ENCODE results near the gene PAPOLA.
"Not testable (repeated sequence)": the region's sequence is repeated elsewhere in the genome, so short reads cannot be mapped to it uniquely, and the experiment has no call there.

Gene PAPOLA

GRCh38 chr14:96503306-96503679 is 1.1 kb downstream of the PAPOLA start:
- no peak for DNase-seq

- DNase-seq, result not testable (repeated sequence)
Measured at GRCh38 chr14:96504353-96504752, 2.2 kb downstream of the PAPOLA start.

DNA sequence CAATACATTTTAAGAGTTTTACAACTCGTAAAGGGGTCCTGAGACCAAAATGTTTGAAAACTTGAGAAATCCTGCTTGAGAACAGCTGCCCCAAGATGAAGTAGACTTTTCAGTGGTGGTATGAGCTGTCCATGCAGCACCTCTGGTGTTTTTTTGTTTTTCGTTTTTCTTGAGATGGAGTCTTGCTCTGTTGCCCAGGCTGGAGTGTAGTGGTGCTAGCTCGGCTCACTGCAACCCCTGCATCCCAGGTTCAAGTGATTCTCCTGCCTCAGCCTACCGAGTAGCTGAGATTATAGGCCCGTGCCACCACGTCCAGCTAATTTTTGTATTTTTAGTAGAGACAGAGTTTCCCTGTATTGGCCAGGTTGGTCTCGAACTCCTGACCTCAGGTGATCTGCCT is 5.5 kb downstream of the PAPOLA start:
- no peak for DNase-seq

- no peak for DNase-seq
Measured at GRCh38 chr14:96508900-96509299, 6.7 kb downstream of the PAPOLA start.

DNA sequence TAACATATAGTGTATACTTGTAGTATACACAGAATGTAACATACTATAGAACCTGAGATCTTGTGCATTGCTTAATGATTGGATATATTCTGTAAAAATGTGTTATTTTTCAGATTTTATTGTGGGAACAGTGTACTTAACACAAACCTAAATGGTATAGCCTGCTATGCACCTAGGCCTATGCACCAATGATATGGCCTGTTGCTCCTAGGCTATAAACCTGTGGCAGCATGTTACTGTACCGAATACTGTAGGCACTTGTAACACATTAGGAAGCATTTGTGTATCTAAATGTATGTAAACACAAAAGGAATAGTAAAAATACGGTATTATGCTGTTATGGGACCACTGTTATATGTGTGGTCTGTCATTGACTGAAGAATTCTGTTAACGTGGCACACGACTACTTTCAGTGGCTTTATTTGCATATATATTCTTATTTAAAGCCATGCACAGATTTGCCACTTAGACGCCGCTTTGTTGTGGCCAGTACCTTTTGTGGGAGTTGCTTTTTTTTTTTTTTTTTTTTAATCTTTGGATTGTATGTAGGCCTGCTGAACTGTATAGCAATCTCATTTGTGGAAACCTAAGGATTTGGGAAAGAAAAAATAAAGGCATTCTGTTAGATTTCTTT is 7.4 kb downstream of the PAPOLA start:
- DNase-seq, result no peak

DNA sequence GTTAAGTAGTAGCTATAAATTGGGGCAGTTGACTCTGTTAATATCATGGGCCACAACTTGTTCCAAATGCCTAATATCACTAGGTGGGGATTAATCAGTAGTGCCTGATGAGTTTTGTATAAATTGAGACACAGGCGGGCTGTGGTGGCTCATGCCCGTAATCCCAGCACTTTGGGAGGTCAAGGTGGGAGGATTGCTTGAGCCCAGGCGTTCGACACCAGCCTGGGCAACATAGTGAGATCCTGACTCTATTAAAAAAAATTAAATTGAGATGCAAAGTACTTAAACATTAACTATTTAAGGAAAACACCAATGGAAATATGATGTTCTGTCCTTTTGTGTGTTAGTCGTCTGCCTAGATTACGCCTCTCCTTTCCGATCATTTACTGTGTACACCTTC is 9.0 kb downstream of the PAPOLA start:
- DNase-seq, result no peak

DNA sequence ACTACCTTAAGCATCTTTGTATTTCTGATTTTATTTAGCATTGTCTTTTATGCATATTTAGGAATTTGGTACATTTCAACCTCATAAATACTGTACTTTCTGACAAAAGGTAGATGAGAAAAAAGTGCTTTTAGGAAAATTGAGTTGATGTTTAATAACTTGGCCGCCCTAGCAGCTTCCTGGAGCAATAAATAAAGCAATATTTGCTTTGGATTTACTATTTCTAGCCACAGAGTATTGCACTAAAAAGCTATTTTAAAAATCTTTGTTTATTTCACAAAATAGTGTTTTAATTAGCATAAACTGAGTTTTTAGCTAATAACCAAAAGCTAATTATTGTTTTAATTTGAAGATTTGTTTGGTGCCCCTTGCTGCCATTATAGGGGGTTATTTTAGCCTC is 9.5 kb downstream of the PAPOLA start:
- no peak for DNase-seq

DNA sequence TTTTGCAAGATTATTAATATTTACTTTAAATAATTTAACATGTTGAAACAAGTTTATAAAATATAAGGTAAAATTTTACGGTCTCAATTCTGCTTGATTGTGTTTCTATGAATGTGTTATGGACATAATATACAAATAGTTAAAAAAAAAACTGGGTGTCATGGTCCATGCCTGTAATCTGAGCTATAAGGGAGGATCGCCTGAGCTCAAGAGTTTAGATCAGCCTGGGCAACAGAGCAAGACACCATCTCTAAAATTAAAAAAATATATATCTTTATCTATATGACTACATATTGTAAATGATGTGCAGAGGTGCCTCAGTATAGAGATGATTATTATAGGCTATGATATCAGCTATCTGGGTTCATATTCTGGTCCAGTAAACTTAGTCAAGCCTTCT is 9.9 kb downstream of the PAPOLA start:
- DNase-seq, result no peak

DNA sequence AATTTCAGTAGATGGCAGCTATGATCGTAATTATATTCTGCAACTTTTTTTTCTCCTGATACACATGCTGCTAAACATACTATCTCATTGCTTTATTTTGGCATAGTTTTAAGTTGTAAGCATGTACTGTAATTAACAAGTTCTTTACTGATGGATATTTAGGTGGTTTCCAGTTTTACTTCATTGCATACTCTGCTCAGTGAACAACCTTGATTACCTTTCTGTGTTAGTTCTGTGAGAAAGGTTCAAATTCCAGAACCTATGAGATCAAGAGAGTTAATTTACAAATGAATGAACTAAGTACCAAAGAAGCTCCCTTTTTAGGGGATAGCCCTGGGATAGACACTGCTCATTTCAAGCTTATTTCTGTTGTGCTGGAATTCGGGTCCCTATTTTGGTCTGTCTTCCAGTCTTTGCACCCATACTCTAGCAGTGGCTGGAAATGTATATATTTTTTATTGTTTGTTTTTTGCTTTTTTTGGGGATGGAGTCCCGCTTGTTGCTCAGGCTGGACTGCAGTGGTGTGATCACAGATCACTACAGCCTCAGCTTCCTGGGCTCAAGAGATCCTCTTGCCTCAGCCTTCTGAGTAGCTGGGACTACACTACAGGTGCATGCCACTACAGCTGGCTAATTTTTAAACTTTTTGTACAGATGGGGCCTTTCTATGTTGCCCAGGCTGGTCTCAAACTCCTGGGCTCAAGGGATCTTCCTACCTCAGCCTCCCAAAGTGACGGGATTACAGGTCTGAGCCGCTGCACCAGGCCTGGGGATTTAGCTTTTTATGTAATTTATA is 10.6 kb downstream of the PAPOLA start:
- no peak for DNase-seq

- DNase-seq, result no peak
Measured at GRCh38 chr14:96514694-96515093, 12.5 kb downstream of the PAPOLA start.

- no peak for DNase-seq
Measured at GRCh38 chr14:96515731-96516130, 13.5 kb downstream of the PAPOLA start.

GRCh38 chr14:96516351-96516750 is 14.2 kb downstream of the PAPOLA start:
- no peak for DNase-seq

DNA sequence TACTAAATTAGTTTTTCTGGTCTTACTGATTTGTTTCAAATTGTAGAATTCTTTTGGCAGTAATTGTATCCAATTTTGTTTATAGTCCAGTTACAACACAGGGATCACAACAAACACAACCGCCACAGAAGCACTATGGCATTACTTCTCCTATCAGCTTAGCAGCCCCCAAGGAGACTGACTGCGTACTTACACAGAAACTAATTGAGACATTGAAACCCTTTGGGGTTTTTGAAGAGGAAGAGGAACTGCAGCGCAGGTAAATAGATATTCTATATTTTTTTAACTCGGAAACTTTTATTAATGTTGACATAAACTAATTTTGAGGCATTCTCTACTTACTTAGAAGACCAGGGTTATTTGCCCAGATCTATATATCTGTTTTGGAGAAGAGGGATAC is 17.8 kb downstream of the PAPOLA start:
- no peak for DNase-seq

GRCh38 chr14:96525452-96525851 is 23.3 kb downstream of the PAPOLA start:
- no peak for DNase-seq

- no peak for DNase-seq
Measured at GRCh38 chr14:96532632-96533031, 30.4 kb downstream of the PAPOLA start.

GRCh38 chr14:96536807-96537206 is 34.6 kb downstream of the PAPOLA start:
- no peak for DNase-seq

DNA sequence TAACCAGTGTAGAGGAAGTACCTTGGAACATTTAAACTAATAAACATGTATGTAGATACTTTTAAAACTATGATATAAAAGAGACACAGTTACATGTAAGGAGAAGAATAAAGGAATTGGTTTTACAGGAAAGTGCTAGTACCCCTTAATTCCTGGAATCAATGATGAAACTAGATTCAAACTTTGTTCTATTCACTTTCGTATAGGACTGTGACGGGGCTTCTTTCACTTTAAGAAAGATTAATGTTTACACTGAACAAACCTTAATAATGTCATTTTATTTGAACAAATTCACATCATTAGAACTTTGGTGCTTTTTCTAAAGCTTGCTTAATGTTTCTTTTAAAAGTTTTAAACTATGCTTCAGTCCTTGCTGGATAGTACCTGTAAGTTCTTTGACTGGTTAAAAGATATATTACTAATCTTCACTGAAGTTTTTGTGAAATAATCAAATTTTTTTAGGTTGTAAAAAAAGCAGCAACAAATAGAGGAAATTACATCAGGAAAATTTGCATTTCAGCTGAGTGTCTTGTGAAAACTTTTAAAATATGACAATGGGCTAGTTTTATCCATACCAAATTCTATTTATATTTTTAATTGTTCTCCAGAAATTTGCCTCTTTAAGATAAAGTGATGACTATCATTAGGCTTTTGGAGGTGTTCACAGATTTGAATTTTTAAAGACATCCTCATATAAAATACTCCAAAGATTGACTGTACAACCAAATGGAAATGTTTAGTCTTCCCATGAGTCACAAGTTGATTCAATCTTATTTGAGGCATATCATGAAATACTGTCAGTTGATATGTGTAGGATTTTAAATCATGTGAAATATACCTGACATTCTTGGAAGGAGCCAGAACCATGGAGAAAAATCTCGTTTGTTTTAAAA is 36.2 kb downstream of the PAPOLA start:
- no peak for DNase-seq

DNA sequence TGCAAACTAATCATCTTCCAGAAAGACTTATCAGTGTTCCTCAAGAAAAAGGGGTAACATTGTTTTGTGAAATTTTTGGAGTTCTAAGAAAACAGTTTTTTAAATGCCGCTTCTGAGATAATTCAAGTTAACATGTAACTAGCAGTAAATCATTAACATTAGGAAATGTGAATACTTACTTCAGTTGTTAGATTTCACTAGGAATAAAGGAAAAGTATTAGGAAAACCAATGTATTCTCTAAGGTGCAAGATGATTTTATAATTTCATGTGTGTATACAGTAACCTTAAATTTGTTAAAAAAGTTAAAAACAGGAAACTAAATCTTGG is 36.8 kb downstream of the PAPOLA start:
- no peak for DNase-seq

DNA sequence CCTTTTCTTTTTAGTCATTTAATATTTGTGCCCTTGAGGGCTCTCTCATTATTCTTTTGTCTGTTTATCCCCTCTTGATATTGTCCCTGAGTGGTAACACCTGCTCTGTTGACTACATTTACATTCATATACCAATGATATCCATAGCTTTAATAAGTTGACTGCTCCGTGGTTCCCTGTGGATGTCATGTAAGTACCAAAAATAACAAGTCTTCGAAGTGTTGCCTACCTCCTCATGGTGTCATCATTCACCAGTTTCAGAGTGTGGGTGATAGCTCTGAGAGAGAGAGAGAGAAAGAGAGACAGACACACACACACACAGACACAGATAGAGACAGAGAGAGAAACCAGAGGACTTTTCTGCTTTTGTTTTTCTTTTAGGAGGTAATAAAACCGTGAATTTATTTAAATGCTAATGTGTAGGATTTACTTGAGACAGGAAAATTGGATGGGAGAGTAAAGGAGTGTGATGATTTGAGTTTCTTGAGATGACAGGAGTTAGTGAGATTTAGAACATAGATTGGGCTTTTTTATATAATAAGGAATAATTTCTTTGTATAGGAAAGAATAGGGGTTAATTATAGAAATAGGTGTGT is 52.2 kb downstream of the PAPOLA start:
- DNase-seq, result no peak

- DNase-seq, result no peak
Measured at GRCh38 chr14:96559571-96559970, 57.4 kb downstream of the PAPOLA start.

DNA sequence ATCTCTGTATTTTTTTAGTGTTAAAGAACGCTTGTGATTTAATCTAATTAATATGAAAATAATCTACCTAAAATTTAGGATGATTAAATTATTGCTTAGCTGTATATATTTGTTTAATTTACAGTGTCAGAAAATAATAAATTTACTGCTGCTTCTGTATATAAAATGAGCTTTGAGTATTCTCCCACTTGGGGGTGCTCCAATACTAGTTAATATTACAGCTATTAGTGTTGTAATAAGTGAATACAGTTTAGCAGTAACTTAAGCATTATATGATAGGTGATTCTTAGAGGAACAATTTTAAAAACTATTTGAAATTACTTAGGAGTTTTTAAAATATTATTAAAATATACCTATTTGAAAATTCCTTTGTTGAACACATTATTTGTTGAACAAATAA is 62.2 kb downstream of the PAPOLA start:
- no peak for DNase-seq

DNA sequence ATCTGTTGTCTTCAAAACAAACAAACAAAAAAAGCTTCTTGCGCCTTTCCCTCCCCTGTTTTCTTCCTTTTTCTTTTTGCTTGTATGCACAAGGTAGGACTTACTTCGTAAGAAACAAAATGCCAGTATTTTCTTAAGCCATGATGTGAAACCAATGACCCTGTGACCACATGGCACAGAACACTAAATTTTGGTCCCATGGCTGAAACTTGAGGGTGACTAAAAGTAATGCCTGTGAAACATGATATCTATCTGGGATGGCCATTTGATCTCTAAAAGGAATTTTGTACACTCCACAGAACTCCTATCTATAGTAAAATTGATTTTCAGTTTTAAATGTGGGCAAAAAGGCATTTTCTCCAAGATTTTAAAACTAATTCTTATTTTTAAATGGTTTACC is 63.6 kb downstream of the PAPOLA start:
- no peak for DNase-seq

- DNase-seq, result no peak
Measured at GRCh38 chr14:96567289-96567899, 65.2 kb downstream of the PAPOLA start.

All from right forelimb (tissue), 1 donor.